ENCODE measurements around the gene RTF2.

The RTF2 gene

GRCh38 chr20:56460459-56460858 is 8.0 kb upstream of the RTF2 start:
- Histone ChIP-seq H3K4me3 (ENCODE audit: low read length) (no peak overlapping the region), H3K27ac (ENCODE audit: low read length) (no peak overlapping the region)
- no peak for DNase-seq

GRCh38 chr20:56461576-56461975 is 6.9 kb upstream of the RTF2 start:
- H3K36me3 ChIP-seq (replicated peaks; ENCODE audit: insufficient read depth, low read length): no peaks in the 10 kb centered on the region
- no peak overlapping the region for H3K9ac ChIP-seq (ENCODE audit: low read length)
- no peak overlapping the region for H3K4me2 ChIP-seq (ENCODE audit: low read depth, low read length)
- peaks cover 10% of the 10 kb centered on the region for H3K27me3 ChIP-seq (replicated peaks; ENCODE audit: insufficient read depth, low read length)
- no peak for DNase-seq
- no peaks in the 10 kb centered on the region for H3K79me2 ChIP-seq (ENCODE audit: low read length)
- H3K4me3 ChIP-seq (ENCODE audit: low read length): no peak overlapping the region
- no peaks in the 10 kb centered on the region for H3K4me1 ChIP-seq (ENCODE audit: low read length)
- no peaks in the 10 kb centered on the region for H3K9me2 ChIP-seq (replicated peaks; ENCODE audit: insufficient read depth, low read length)
- no peaks in the 10 kb centered on the region for H3K9me3 ChIP-seq (replicated peaks; ENCODE audit: insufficient read depth, low read length)
- no peaks in the 10 kb centered on the region for H4K20me1 ChIP-seq (ENCODE audit: insufficient read depth, low read length)
- TF ChIP-seq CTCF (IDR thresholded peaks at IDR 0.05; ENCODE audit: low read length) (no peak), EZH2 (optimal IDR thresholded peaks at IDR 0.05; ENCODE audit: low read depth, low read length) (no peak), EZH2phosphoT487 (IDR thresholded peaks at IDR 0.05; ENCODE audit: low read length) (no peak)
- no peak overlapping the region for H2AFZ ChIP-seq (ENCODE audit: low read length)
- no peaks in the 10 kb centered on the region for H3F3A ChIP-seq (ENCODE audit: insufficient read depth, low read length)
- H3K27ac ChIP-seq (ENCODE audit: low read length): no peak overlapping the region

More at GRCh38 chr20:56460459-56460858, 8.0 kb upstream of the RTF2 start:
- Histone ChIP-seq H4K20me1 (ENCODE audit: insufficient read depth, low read length) (no peaks in the 10 kb centered on the region), H3K27me3 (replicated peaks; ENCODE audit: insufficient read depth, low read length) (no peaks in the 10 kb centered on the region; the same call in 1 of the 2 replicates), H3K9ac (ENCODE audit: low read length) (no peak overlapping the region), H3K4me1 (ENCODE audit: low read length) (no peaks in the 10 kb centered on the region), H3F3A (ENCODE audit: insufficient read depth, low read length) (no peaks in the 10 kb centered on the region), H3K9me3 (replicated peaks; ENCODE audit: insufficient read depth, low read length) (no peaks in the 10 kb centered on the region), H3K9me2 (replicated peaks; ENCODE audit: insufficient read depth, low read length) (no peaks in the 10 kb centered on the region), H3K36me3 (replicated peaks; ENCODE audit: insufficient read depth, low read length) (no peaks in the 10 kb centered on the region), H3K79me2 (ENCODE audit: low read length) (no peaks in the 10 kb centered on the region), H2AFZ (ENCODE audit: low read length) (no peak overlapping the region), H3K4me2 (ENCODE audit: low read depth, low read length) (no peak overlapping the region)
- no peak for TF ChIP-seq CTCF (IDR thresholded peaks at IDR 0.05; ENCODE audit: low read length)
- TF ChIP-seq EZH2 (optimal IDR thresholded peaks at IDR 0.05; ENCODE audit: low read depth, low read length): no peak
- TF ChIP-seq EZH2phosphoT487 (IDR thresholded peaks at IDR 0.05; ENCODE audit: low read length): no peak

- no peak for TF ChIP-seq EZH2 (optimal IDR thresholded peaks at IDR 0.05; ENCODE audit: low read depth, low read length)
- no peak for TF ChIP-seq CTCF (IDR thresholded peaks at IDR 0.05; ENCODE audit: low read length)
- no peak for TF ChIP-seq EZH2phosphoT487 (IDR thresholded peaks at IDR 0.05; ENCODE audit: low read length)
- H3K9ac ChIP-seq (ENCODE audit: low read length): no peak overlapping the region
- no peaks in the 10 kb centered on the region for H3K9me2 ChIP-seq (replicated peaks; ENCODE audit: insufficient read depth, low read length)
- peaks cover under 1% of the 10 kb centered on the region; the same call in 1 of the 2 replicates for H3K79me2 ChIP-seq (ENCODE audit: low read length)
- H2AFZ ChIP-seq (ENCODE audit: low read length): no peak overlapping the region
- no peaks in the 10 kb centered on the region for H3K36me3 ChIP-seq (replicated peaks; ENCODE audit: insufficient read depth, low read length)
- H3K27ac ChIP-seq (ENCODE audit: low read length): no peak overlapping the region
- H3F3A ChIP-seq (ENCODE audit: insufficient read depth, low read length): no peaks in the 10 kb centered on the region
- H3K9me3 ChIP-seq (replicated peaks; ENCODE audit: insufficient read depth, low read length): no peaks in the 10 kb centered on the region
- DNase-seq: no peak
- H3K4me3 ChIP-seq (ENCODE audit: low read length): no peak overlapping the region
- peaks cover 10% of the 10 kb centered on the region for H3K27me3 ChIP-seq (replicated peaks; ENCODE audit: insufficient read depth, low read length)
- H4K20me1 ChIP-seq (ENCODE audit: insufficient read depth, low read length): no peaks in the 10 kb centered on the region
- H3K4me1 ChIP-seq (ENCODE audit: low read length): no peaks in the 10 kb centered on the region
- H3K4me2 ChIP-seq (ENCODE audit: low read depth, low read length): no peak overlapping the region
Observed at GRCh38 chr20:56463428-56463827, 5.0 kb upstream of the RTF2 start.

All from MM.1S (cell line).